NCI-H446 (cell line): Measurements from ENCODE around the gene ARID1B.
A peak's percentile ranks its signal among the peaks of the same experiment; 100 is the strongest.

Source experiments
- DNase-seq, 2 experiments: peaks; one replicate each; lab custom pipeline; 2025; lab: John Stamatoyannopoulos, UW

Gene ARID1B

GRCh38 chr6:157244780-157245179 is 467.6 kb downstream of the ARID1B start:
- DNase-seq = no peak

GRCh38 chr6:157245436-157245835 is 468.3 kb downstream of the ARID1B start:
- DNase-seq = no peak

- DNase-seq = no peak
Observed at GRCh38 chr6:157246048-157246630, 469.0 kb downstream of the ARID1B start.

GRCh38 chr6:157246771-157247484 is 469.8 kb downstream of the ARID1B start:
- DNase-seq = no peak

GRCh38 chr6:157248264-157248663 is 471.1 kb downstream of the ARID1B start:
- DNase-seq = no peak

- peak in 1 of 2 experiments; percentile 23 for DNase-seq
Observed at GRCh38 chr6:157249826-157250225, 472.6 kb downstream of the ARID1B start.

GRCh38 chr6:157251586-157252247 is 474.5 kb downstream of the ARID1B start:
- no peak for DNase-seq

GRCh38 chr6:157253017-157253416 is 475.8 kb downstream of the ARID1B start:
- DNase-seq = no peak

GRCh38 chr6:157253699-157254098 is 476.5 kb downstream of the ARID1B start:
- DNase-seq = no peak

- DNase-seq = no peak
Observed at GRCh38 chr6:157254538-157254937, 477.4 kb downstream of the ARID1B start.

- no peak for DNase-seq
Observed at GRCh38 chr6:157255079-157255478, 477.9 kb downstream of the ARID1B start.

GRCh38 chr6:157258878-157259277 is 481.7 kb downstream of the ARID1B start:
- DNase-seq = no peak

- DNase-seq = no peak
Observed at GRCh38 chr6:157259443-157259842, 482.3 kb downstream of the ARID1B start.
